Trophoblast cell (in vitro differentiated cells and primary cell): ENCODE data around the gene AMOTL1.
A peak's percentile ranks its signal among the peaks of the same experiment; 100 is the strongest.

Source experiments
- DNase-seq, 2 donors: peaks; one replicate each; pipeline ENCODE4 v3.0.0-alpha.2; 2016
- H2AFZ ChIP-seq: 2 replicates; pipeline ENCODE4 v1.6.1; 2013; ENCODE audit warnings: low read length, moderate library complexity, mild to moderate bottlenecking; ENCODE audit not compliant: insufficient read depth, poor library complexity
- H2AK5ac ChIP-seq: 2 replicates; pipeline ENCODE4 v1.6.1; 2013; ENCODE audit warnings: mild to moderate bottlenecking, low read length
- H2BK120ac ChIP-seq: 2 replicates; pipeline ENCODE4 v1.6.1; 2013; ENCODE audit warnings: low read length, mild to moderate bottlenecking, moderate library complexity; ENCODE audit not compliant: insufficient read depth, poor library complexity
- H2BK12ac ChIP-seq: 2 replicates; pipeline ENCODE4 v1.6.1; 2013; ENCODE audit warnings: mild to moderate bottlenecking, low read length, moderate library complexity
- H2BK5ac ChIP-seq: 2 replicates; pipeline ENCODE4 v1.6.1; 2013; ENCODE audit warnings: low read length, low read depth, moderate library complexity, mild to moderate bottlenecking; ENCODE audit not compliant: poor library complexity
- H3K14ac ChIP-seq: 2 replicates; pipeline ENCODE4 v1.6.1; 2013; ENCODE audit warnings: mild to moderate bottlenecking, low read length
- H3K18ac ChIP-seq: 2 replicates; pipeline ENCODE4 v1.6.1; 2013; ENCODE audit warnings: mild to moderate bottlenecking, low read length
- H3K23ac ChIP-seq: 2 replicates; pipeline ENCODE4 v1.6.1; 2013; ENCODE audit warnings: low read length
- H3K27ac ChIP-seq: 2 replicates; pipeline ENCODE4 v1.5.1; 2013; ENCODE audit warnings: low read depth, mild to moderate bottlenecking, inconsistent platforms, low read length, moderate library complexity
- H3K27me3 ChIP-seq: 2 replicates; pipeline ENCODE4 v1.6.1; 2013; ENCODE audit warnings: inconsistent platforms, mild to moderate bottlenecking, low read length, moderate library complexity; ENCODE audit not compliant: insufficient read depth
- H3K36me3 ChIP-seq, 2 experiments: 1 replicate in 1 of 2; 2 replicates in 1 of 2; pipeline ENCODE4 v1.6.1; 2013; ENCODE audit warnings: low read length in 2 of 2, mild to moderate bottlenecking in 2 of 2, moderate library complexity in 1 of 2; ENCODE audit not compliant: insufficient read depth in 2 of 2, control insufficient read depth in 1 of 2
- H3K4ac ChIP-seq: 2 replicates; pipeline ENCODE4 v1.6.1; 2013; ENCODE audit warnings: low read depth, mild to moderate bottlenecking, low read length, moderate library complexity
- H3K4me1 ChIP-seq, 2 experiments: 1 replicate in 1 of 2; 2 replicates in 1 of 2; pipeline ENCODE4 v1.6.1; 2013; ENCODE audit warnings: low read length in 2 of 2, mild to moderate bottlenecking in 2 of 2, moderate library complexity in 1 of 2; ENCODE audit not compliant: insufficient read depth in 2 of 2, control insufficient read depth in 1 of 2
- H3K4me2 ChIP-seq: 2 replicates; pipeline ENCODE4 v1.6.1; 2013; ENCODE audit warnings: inconsistent platforms, mild to moderate bottlenecking, low read length, moderate library complexity
- H3K4me3 ChIP-seq: 2 replicates; pipeline ENCODE4 v1.5.1; 2013; ENCODE audit warnings: mild to moderate bottlenecking, low read depth, low read length, inconsistent platforms
- H3K79me1 ChIP-seq: one replicate; pipeline ENCODE4 v1.6.1; 2013; ENCODE audit warnings: low read length
- H3K79me2 ChIP-seq: 2 replicates; pipeline ENCODE4 v1.6.1; 2013; ENCODE audit warnings: low read length, mild to moderate bottlenecking; ENCODE audit not compliant: control insufficient read depth, insufficient read depth, poor library complexity
- H3K9ac ChIP-seq: 2 replicates; pipeline ENCODE4 v1.6.1; 2013; ENCODE audit warnings: mild to moderate bottlenecking, low read length
- H3K9me3 ChIP-seq: 2 replicates; pipeline ENCODE4 v1.6.1; 2013; ENCODE audit warnings: low read depth, mild to moderate bottlenecking, control low read depth, inconsistent platforms, low read length; ENCODE audit not compliant: insufficient read depth
- H4K12ac ChIP-seq: 2 replicates; pipeline ENCODE4 v1.6.1; 2013; ENCODE audit warnings: low read depth, mild to moderate bottlenecking, low read length, moderate library complexity
- H4K8ac ChIP-seq: 2 replicates; pipeline ENCODE4 v1.6.1; 2013; ENCODE audit warnings: low read depth, mild to moderate bottlenecking, low read length, moderate library complexity
- H4K91ac ChIP-seq: one replicate; pipeline ENCODE4 v1.6.1; 2013; ENCODE audit warnings: low read depth, mild to moderate bottlenecking, low read length, moderate library complexity
- WGBS: extraction: QIAGEN DNeasy Blood & Tissue Kit; methylation state at CpG from one replicate; pipeline ENCODE4 v1.1.7; 2013; ENCODE audit warnings: missing lambda C conversion rate; ENCODE audit not compliant: insufficient read length, insufficient coverage; ENCODE audit errors: extremely low coverage; 5-methylcytosine and 5-hydroxymethylcytosine counted together

The AMOTL1 gene

DNA sequence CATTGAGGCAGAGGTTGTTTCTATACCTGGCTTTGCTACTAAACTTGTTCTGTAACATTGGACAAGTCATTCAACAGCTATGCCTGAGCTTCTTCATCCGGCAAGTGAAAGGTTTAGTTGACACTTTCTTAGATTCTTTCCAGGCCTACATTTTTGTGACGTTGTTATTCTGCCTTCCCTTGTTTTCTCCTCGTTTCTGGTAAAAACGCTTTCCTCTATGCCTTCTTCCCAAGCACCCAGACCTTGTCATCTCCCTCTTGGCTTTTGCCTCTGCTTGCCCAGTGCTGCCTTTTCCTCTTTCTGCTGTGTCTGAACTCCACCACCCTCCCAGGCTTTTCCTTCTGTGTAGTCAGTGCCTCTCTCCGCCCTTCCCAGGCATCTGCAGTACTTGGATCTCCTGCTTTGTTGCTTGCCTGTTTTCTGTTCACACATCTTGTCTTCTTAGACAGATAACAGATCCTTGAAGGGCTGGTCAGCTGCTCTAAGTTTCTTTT is 1.4 kb upstream of the AMOTL1 start:
- peak overlapping the region; percentile 70 for H4K91ac ChIP-seq
- H3K23ac ChIP-seq, result no peak overlapping the region
- no peaks in the 10 kb centered on the region for H3K9me3 ChIP-seq
- peak; percentile 61 to 89 for DNase-seq
- peak overlapping the region; percentile 9 for H3K14ac ChIP-seq
- peak overlapping the region; percentile 100 for H2BK120ac ChIP-seq
- H4K8ac ChIP-seq, result peak overlapping the region; percentile 17
- no peaks in the 10 kb centered on the region for H3K36me3 ChIP-seq
- peak overlapping the region; percentile 57 for H3K18ac ChIP-seq
- peaks cover 9 to 17% of the 10 kb centered on the region in 2 experiments for H3K4me1 ChIP-seq
- peaks cover 29% of the 10 kb centered on the region for H3K79me2 ChIP-seq
- no peak overlapping the region for H3K9ac ChIP-seq
- H3K4me3 ChIP-seq, result no peak overlapping the region
- no peaks in the 10 kb centered on the region for H3K27me3 ChIP-seq
- WGBS, result no CpG with 5 or more reads among the region's 5 CpGs
- H3K27ac ChIP-seq, result peak overlapping the region; percentile 100
- H4K12ac ChIP-seq, result peak overlapping the region; percentile 35
- peak overlapping the region; percentile 72 for H2BK12ac ChIP-seq
- peak overlapping the region; percentile 96 for H2BK5ac ChIP-seq
- peak overlapping the region; percentile 34 for H3K4ac ChIP-seq
- H3K4me2 ChIP-seq, result peak overlapping the region; percentile 83
- H2AK5ac ChIP-seq, result no peak overlapping the region
- peaks cover 36% of the 10 kb centered on the region for H3K79me1 ChIP-seq
- H2AFZ ChIP-seq, result no peak overlapping the region

DNA sequence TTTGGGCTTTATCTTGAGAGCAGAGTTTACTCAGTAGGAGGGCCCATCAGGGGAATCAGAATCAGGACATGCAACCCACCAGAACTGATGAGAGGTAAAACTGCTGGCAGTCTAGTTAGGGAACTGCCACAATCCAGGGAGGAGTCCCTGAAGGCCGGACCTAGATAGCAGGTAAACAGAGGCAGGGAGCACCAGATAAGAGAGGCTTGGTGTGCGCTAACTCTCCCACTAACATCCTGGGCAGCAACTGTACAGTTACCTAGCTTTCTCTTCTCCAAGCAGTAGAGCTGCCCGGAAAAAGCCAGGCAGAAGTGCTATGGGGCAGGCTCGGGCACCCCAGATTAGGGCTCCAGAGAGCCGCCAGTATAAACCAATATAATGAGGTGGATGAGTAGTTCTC is 865 bp upstream of the AMOTL1 start:
- Histone ChIP-seq H3K18ac (peak overlapping the region; percentile 100), H4K91ac (peak overlapping the region; percentile 100)
- no peak for DNase-seq

DNA sequence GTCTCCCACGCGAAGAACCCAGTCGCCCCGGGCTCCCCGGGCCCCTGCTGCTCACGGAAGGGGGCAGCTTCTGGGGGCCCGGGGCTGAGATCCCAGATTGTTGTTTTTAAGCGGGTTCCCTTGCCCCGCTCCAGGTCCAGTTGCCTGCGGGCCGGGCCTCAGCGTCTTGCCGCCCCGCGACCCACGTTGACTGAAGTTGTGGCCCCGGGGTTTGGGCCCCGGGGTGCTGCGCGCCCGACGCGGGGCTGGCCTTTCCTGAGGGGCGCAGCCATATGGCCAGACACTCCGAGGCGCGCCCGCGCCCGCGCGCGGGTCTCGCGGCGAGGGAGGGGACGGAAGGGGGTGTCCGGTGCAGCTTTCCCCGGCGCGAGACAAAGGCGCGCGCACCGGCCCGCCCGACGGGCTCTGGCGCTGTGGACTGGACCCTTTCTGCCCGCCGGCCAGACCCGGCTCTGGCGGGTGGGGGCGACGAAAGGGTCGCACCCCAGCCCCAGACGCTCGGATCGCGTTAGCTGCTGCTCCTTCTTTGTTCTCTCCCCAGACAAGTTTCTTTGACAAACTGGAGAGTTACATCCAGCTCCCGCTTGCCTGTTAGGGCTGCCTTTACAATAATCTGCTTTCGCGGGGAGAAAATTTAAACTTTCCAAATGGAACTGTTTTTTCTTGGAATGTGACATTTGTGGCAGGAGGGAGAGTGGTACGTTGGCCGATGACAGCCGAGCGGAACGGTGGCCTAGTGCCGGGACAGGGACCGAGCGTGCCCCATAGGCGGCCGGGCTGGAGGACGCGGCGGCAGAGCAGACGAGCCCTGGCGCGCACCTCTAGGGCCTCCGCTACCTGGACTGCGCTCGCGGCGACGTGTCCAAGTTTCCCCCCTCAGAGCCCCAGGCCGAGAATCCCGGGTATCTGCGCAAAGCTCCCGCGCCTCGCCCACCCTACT is 716 bp downstream of the AMOTL1 start:
- Histone ChIP-seq H3K4me3 (peak overlapping the region; percentile 96), H2BK12ac (peak overlapping the region; percentile 94), H2AFZ (peak overlapping the region; percentile 81), H4K8ac (peak overlapping the region; percentile 93), H4K91ac (peak overlapping the region; percentile 100), H3K36me3 (no peaks in the 10 kb centered on the region), H3K14ac (peak overlapping the region; percentile 99), H3K4me1 (peaks cover 9 to 17% of the 10 kb centered on the region in 2 experiments), H3K9ac (peak overlapping the region; percentile 98), H3K27ac (peak overlapping the region; percentile 100), H2BK120ac (peak overlapping the region; percentile 99), H3K4ac (peak overlapping the region; percentile 99), H3K4me2 (peak overlapping the region; percentile 83), H3K18ac (peak overlapping the region; percentile 99), H3K23ac (no peak overlapping the region), H3K27me3 (no peaks in the 10 kb centered on the region), H2AK5ac (peak overlapping the region; percentile 96), H3K79me1 (peaks cover 36% of the 10 kb centered on the region), H4K12ac (peak overlapping the region; percentile 94), H3K79me2 (peaks cover 33% of the 10 kb centered on the region), H3K9me3 (no peaks in the 10 kb centered on the region), H2BK5ac (peak overlapping the region; percentile 100)
- DNase-seq, result peak in 1 of 2 donors; percentile 57
- WGBS, result no CpG with 5 or more reads among the region's 91 CpGs

More for the DNA sequence above, 865 bp upstream of the AMOTL1 start:
- Histone ChIP-seq H2AFZ (peak overlapping the region; percentile 93), H3K79me1 (peaks cover 36% of the 10 kb centered on the region), H3K14ac (peak overlapping the region; percentile 99), H2BK12ac (peak overlapping the region; percentile 100), H3K27me3 (no peaks in the 10 kb centered on the region), H3K9ac (peak overlapping the region; percentile 6), H2BK120ac (peak overlapping the region; percentile 100), H4K8ac (peak overlapping the region; percentile 96), H2AK5ac (peak overlapping the region; percentile 99), H3K36me3 (no peaks in the 10 kb centered on the region), H2BK5ac (peak overlapping the region; percentile 100), H3K27ac (peak overlapping the region; percentile 100), H3K9me3 (no peaks in the 10 kb centered on the region), H3K79me2 (peaks cover 29% of the 10 kb centered on the region), H3K23ac (no peak overlapping the region), H3K4ac (peak overlapping the region; percentile 99), H3K4me1 (peaks cover 9 to 17% of the 10 kb centered on the region in 2 experiments), H3K4me2 (peak overlapping the region; percentile 83), H3K4me3 (no peak overlapping the region), H4K12ac (peak overlapping the region; percentile 97)
- no CpG with 5 or more reads among the region's 5 CpGs for WGBS

DNA sequence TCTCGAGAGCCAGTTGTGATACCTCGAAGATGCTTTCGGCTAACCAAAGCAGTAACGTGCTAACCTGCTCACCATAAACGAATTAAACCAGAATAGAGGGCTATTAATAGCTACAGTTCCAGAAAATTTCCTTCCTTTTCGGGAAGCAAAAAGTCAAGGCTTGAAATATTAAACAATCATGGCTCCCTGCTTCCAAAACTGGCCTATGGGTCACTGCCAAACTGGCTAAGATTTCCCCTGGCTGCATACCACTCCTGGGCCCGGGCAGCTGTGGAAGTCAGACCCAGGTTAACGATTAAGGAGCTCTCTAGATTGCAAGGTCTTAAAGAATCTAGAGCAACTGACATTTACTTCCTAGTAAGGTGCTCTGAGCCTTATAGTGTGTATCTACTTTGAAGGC is 1.7 kb downstream of the AMOTL1 start:
- H3K14ac ChIP-seq, result peak overlapping the region; percentile 99
- H3K9ac ChIP-seq, result peak overlapping the region; percentile 98
- WGBS, result no CpG with 5 or more reads among the region's 8 CpGs
- H3K27ac ChIP-seq, result no peak overlapping the region
- H3K23ac ChIP-seq, result no peak overlapping the region
- H3K4ac ChIP-seq, result peak overlapping the region; percentile 99
- H3K4me2 ChIP-seq, result peak overlapping the region; percentile 83
- H3K27me3 ChIP-seq, result no peaks in the 10 kb centered on the region
- no peak overlapping the region for H2AK5ac ChIP-seq
- DNase-seq, result no peak
- H3K18ac ChIP-seq, result peak overlapping the region; percentile 99
- peaks cover 36% of the 10 kb centered on the region for H3K79me1 ChIP-seq
- H2BK5ac ChIP-seq, result peak overlapping the region; percentile 100
- no peak overlapping the region for H2BK12ac ChIP-seq
- H3K36me3 ChIP-seq, result no peaks in the 10 kb centered on the region
- H3K4me1 ChIP-seq, result peaks cover 7 to 17% of the 10 kb centered on the region in 2 experiments
- no peak overlapping the region for H2AFZ ChIP-seq
- no peak overlapping the region for H4K8ac ChIP-seq
- no peaks in the 10 kb centered on the region for H3K9me3 ChIP-seq
- peaks cover 34% of the 10 kb centered on the region for H3K79me2 ChIP-seq
- peak overlapping the region; percentile 96 for H3K4me3 ChIP-seq
- no peak overlapping the region for H2BK120ac ChIP-seq
- no peak overlapping the region for H4K12ac ChIP-seq
- H4K91ac ChIP-seq, result peak overlapping the region; percentile 100
